Neural crest cell (in vitro differentiated cells): ENCODE results near the gene ASTN2. TPM values are rescaled to one million over a fixed set of nuclear protein-coding genes. Genes with fewer than 3 reads are reported as not detected.

Source experiments
- DNase-seq: peaks from one replicate; pipeline ENCODE4 v3.0.0; 2021; ENCODE audit warnings: low read depth, mixed read lengths, low spot score
- H3K27ac Mint-ChIP-seq: one replicate; pipeline ENCODE4 v1.8.0; 2021; ENCODE audit warnings: mild to moderate bottlenecking, mixed read lengths; ENCODE audit not compliant: unreplicated experiment
- H3K27me3 Mint-ChIP-seq: 2 replicates; pipeline ENCODE4 v1.8.0; 2021; ENCODE audit warnings: low read depth, mild to moderate bottlenecking, mixed read lengths
- H3K36me3 Mint-ChIP-seq: 2 replicates; pipeline ENCODE4 v1.8.0; 2021; ENCODE audit warnings: low read depth, mild to moderate bottlenecking, mixed read lengths
- H3K4me1 Mint-ChIP-seq: 2 replicates; pipeline ENCODE4 v1.8.0; 2021; ENCODE audit warnings: mixed read lengths
- H3K4me3 Mint-ChIP-seq: one replicate; pipeline ENCODE4 v1.8.0; 2021; ENCODE audit warnings: mild to moderate bottlenecking, mixed read lengths
- H3K9me3 Mint-ChIP-seq: 2 replicates; pipeline ENCODE4 v1.8.0; 2021; ENCODE audit warnings: mixed read lengths
- total RNA-seq: library from RNA; stranded (reverse); gene quantifications from 2 replicates; pipeline ENCODE4 v1.2.1, GENCODE V29; 2021
- TF ChIP-seq, protein P1 (sequence below): fragments of 200-600 bp; sonication (generic); conservative IDR thresholded peaks from 2 replicates; pipeline ENCODE4 v1.5.0; 2021; ENCODE audit warnings: antibody characterized with exemption, mild to moderate bottlenecking

The ASTN2 gene
- total RNA-seq, 1 donor from 2014 or later: 7.3 TPM

DNA sequence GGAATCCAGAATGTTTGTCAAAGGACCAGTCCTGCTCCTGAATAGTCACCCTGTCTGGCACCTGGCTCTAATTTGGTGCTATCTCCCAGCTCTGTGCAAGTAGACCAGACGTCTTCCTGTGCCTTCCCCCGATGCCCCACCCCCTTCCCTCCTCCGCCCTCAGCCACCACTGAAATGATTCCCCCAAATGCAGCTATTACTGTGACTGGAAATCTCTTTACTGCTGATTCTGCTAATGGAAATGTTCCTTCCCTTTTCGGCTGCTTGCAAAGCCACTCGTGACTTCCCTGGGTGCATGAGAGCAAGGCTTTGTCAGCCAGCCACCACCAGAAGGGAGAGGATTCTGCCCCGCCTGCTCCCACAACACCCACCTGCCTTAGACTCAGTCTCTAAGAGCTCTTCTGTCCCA is 11.4 kb downstream of the ASTN2 start:
- Mint-ChIP-seq H3K27me3 (peaks cover 66% of the 10 kb centered on the region), H3K36me3 (no peaks in the 10 kb centered on the region), H3K27ac (no peak overlapping the region), H3K4me1 (peaks cover 16% of the 10 kb centered on the region), H3K9me3 (no peaks in the 10 kb centered on the region), H3K4me3 (no peak overlapping the region)
- DNase-seq: no peak
- TF ChIP-seq, protein P1, sequence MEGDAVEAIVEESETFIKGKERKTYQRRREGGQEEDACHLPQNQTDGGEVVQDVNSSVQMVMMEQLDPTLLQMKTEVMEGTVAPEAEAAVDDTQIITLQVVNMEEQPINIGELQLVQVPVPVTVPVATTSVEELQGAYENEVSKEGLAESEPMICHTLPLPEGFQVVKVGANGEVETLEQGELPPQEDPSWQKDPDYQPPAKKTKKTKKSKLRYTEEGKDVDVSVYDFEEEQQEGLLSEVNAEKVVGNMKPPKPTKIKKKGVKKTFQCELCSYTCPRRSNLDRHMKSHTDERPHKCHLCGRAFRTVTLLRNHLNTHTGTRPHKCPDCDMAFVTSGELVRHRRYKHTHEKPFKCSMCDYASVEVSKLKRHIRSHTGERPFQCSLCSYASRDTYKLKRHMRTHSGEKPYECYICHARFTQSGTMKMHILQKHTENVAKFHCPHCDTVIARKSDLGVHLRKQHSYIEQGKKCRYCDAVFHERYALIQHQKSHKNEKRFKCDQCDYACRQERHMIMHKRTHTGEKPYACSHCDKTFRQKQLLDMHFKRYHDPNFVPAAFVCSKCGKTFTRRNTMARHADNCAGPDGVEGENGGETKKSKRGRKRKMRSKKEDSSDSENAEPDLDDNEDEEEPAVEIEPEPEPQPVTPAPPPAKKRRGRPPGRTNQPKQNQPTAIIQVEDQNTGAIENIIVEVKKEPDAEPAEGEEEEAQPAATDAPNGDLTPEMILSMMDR: no peak

DNA sequence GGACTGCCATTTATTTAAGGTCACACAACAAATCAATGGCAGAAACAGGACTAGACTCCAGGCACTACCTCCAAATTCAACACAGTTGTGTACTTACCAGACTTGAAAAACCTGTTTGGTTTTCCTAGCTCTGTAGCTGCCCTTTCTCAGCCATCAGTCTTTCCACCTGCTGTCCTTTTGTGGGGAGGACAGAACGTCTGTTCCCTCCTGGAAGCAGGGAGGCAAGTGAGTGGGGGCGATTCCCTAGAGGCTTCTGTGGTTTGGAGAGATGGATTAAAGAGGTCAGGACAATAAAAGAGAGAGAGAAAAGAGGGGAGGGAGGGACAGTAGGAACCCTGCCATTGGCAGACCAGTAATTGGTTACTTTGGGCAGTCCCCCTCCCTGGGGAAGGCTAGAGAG is 14.7 kb downstream of the ASTN2 start:
- TF ChIP-seq, protein P1: no peak

GRCh38 chr9:117395151-117395650 is 19.7 kb downstream of the ASTN2 start:
- Mint-ChIP-seq H3K27ac (no peak overlapping the region), H3K27me3 (peaks cover 18% of the 10 kb centered on the region), H3K4me1 (no peaks in the 10 kb centered on the region), H3K9me3 (no peaks in the 10 kb centered on the region), H3K4me3 (no peak overlapping the region), H3K36me3 (no peaks in the 10 kb centered on the region)
- no peak for DNase-seq
- TF ChIP-seq, protein P1: no peak

More for the DNA sequence above, 14.7 kb downstream of the ASTN2 start:
- Mint-ChIP-seq H3K27me3 (peaks cover 34% of the 10 kb centered on the region), H3K4me1 (no peaks in the 10 kb centered on the region), H3K9me3 (no peaks in the 10 kb centered on the region), H3K36me3 (no peaks in the 10 kb centered on the region), H3K4me3 (no peak overlapping the region), H3K27ac (no peak overlapping the region)
- DNase-seq: no peak

DNA sequence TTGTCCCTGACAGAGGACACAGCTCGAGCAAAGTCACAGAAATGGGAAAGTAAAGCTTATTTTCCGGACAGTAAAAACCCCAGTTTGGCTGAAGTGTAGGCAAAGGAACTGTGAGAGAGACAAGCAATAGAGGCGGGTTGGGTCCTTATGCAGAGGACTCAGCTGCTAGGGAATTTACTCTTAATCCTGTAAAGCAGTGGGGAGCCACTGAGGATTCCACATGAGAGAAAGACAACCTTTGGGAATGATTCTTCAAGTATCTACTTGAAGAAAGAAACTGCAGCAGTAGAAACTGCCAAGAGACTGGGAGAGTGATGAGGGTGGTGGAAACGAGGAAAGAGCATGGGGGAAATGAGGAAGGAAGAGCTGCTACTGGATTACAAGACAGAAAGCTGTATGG is 20.2 kb downstream of the ASTN2 start:
- Mint-ChIP-seq H3K9me3 (no peaks in the 10 kb centered on the region), H3K27me3 (peaks cover 16% of the 10 kb centered on the region), H3K4me1 (no peaks in the 10 kb centered on the region), H3K4me3 (no peak overlapping the region), H3K27ac (no peak overlapping the region), H3K36me3 (no peaks in the 10 kb centered on the region)
- no peak for DNase-seq
- TF ChIP-seq, protein P1: no peak

- no peak for DNase-seq
These were observed 21.9 kb downstream of the ASTN2 start for GRCh38 chr9:117392992-117393391.

More at GRCh38 chr9:117392992-117393391, 21.9 kb downstream of the ASTN2 start:
- Mint-ChIP-seq H3K9me3 (no peaks in the 10 kb centered on the region), H3K36me3 (no peaks in the 10 kb centered on the region), H3K27ac (no peak overlapping the region), H3K27me3 (peaks cover 16% of the 10 kb centered on the region), H3K4me1 (no peaks in the 10 kb centered on the region), H3K4me3 (no peak overlapping the region)
- TF ChIP-seq, protein P1: no peak
